Erythroblast (primary cell): Measurements from ENCODE around the gene CST6.

Experiments
- GATA1 ChIP-seq: IDR thresholded peaks from 2 replicates; pipeline ENCODE4 v1.6.1; 2011; ENCODE audit warnings: low read depth, mild to moderate bottlenecking, control low read depth, low read length, moderate library complexity
- POLR2A ChIP-seq: IDR thresholded peaks from 2 replicates; pipeline ENCODE4 v1.6.1; 2011; ENCODE audit warnings: mild to moderate bottlenecking, low read length

DNA sequence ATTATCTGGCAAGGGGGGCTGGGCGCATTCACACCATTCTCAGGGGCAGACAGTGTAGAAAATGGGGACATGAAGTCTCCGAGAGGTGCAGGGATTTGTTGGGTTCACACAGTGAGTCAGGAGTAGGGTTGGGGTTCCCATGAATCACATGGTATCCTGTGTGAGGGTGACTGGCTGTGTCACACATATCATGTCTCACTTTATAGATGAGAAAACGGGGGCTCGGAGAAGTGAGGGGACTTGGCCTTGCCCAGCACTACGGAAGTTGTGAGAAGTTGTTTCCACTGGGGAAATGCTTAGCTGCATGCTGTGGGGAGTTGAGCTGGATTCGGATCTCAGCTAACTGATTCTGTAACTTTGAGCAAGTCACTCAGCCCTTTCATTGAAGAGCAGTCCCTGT, 32.9 kb downstream of the CST6 start:
- TF ChIP-seq POLR2A (no peak), GATA1 (no peak)
